ENCODE data around the gene CCNG1.
A peak's percentile ranks its signal among the peaks of the same experiment; 100 is the strongest.

Gene CCNG1

DNA sequence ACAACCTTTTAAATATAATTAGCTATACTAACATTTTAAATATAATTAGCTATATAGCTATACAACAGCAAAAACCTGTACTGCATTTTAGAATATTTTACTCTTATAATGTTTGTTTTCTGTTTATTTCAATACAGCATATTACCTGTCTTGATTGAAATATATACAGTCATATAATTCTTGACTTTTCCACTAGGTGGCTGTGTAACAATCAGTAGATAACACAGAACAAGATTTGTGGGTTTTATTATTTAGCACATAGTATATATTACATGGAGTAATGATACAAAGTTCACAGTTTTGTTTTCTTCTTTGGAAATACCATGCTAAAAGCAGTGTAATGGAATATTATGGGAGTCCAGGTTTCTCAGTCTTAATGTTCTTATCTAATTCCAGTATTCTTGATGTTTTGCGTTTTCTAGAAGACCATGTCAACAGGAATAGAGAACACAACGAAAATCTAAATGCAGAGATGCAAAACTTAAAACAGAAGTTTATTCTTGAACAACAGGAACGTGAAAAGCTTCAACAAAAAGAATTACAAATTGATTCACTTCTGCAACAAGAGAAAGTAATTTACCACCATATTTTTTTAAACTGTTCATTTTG is 36.3 kb downstream of the CCNG1 start:
- Histone ChIP-seq H3K36me3 (ENCODE audit: control insufficient read depth, insufficient read depth, low read length) (no peaks in the 10 kb centered on the region), H3K27me3 (ENCODE audit: control insufficient read depth, insufficient read depth, low read length) (no peaks in the 10 kb centered on the region), H3K27ac (no peak overlapping the region), H3K9ac (no peak overlapping the region), H3K4me3 (ENCODE audit: low read depth, low read length) (no peak overlapping the region), H2AFZ (no peak overlapping the region), H3K9me3 (ENCODE audit: control insufficient read depth, low read length) (no peaks in the 10 kb centered on the region), H3K79me2 (no peaks in the 10 kb centered on the region), H3K4me2 (ENCODE audit: low read length) (no peak overlapping the region), H3K4me1 (no peaks in the 10 kb centered on the region)
- TF ChIP-seq, protein P1, sequence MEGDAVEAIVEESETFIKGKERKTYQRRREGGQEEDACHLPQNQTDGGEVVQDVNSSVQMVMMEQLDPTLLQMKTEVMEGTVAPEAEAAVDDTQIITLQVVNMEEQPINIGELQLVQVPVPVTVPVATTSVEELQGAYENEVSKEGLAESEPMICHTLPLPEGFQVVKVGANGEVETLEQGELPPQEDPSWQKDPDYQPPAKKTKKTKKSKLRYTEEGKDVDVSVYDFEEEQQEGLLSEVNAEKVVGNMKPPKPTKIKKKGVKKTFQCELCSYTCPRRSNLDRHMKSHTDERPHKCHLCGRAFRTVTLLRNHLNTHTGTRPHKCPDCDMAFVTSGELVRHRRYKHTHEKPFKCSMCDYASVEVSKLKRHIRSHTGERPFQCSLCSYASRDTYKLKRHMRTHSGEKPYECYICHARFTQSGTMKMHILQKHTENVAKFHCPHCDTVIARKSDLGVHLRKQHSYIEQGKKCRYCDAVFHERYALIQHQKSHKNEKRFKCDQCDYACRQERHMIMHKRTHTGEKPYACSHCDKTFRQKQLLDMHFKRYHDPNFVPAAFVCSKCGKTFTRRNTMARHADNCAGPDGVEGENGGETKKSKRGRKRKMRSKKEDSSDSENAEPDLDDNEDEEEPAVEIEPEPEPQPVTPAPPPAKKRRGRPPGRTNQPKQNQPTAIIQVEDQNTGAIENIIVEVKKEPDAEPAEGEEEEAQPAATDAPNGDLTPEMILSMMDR (IDR thresholded peaks at IDR 0.05) = peak; percentile 53

DNA sequence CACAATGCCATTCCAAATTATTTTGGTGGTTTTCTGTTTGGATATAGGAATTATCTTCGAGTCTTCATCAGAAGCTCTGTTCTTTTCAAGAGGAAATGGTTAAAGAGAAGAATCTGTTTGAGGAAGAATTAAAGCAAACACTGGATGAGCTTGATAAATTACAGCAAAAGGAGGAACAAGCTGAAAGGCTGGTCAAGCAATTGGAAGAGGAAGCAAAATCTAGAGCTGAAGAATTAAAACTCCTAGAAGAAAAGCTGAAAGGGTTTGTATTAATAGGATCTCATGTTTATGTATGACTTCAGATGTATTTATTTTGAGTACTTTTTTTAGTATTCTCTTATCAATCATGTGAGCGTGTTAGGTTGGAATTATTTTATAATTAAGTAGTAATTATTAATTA is 38.0 kb downstream of the CCNG1 start:
- TF ChIP-seq, protein P1 (IDR thresholded peaks at IDR 0.05) = no peak

GRCh38 chr5:163478126-163478981 is 41.0 kb downstream of the CCNG1 start:
- Histone ChIP-seq H3K36me3 (ENCODE audit: control insufficient read depth, insufficient read depth, low read length) (no peaks in the 10 kb centered on the region), H3K27me3 (ENCODE audit: control insufficient read depth, insufficient read depth, low read length) (no peaks in the 10 kb centered on the region), H3K27ac (no peak overlapping the region), H3K79me2 (no peaks in the 10 kb centered on the region), H3K4me1 (no peaks in the 10 kb centered on the region), H3K9ac (no peak overlapping the region), H3K4me3 (ENCODE audit: low read depth, low read length) (no peak overlapping the region), H3K4me2 (ENCODE audit: low read length) (no peak overlapping the region), H3K9me3 (ENCODE audit: control insufficient read depth, low read length) (no peaks in the 10 kb centered on the region), H2AFZ (no peak overlapping the region)
- TF ChIP-seq, protein P1 (IDR thresholded peaks at IDR 0.05) = no peak

More for the DNA sequence above, 38.0 kb downstream of the CCNG1 start:
- H3K9ac ChIP-seq = no peak overlapping the region
- no peak overlapping the region for H2AFZ ChIP-seq
- H3K4me3 ChIP-seq (ENCODE audit: low read depth, low read length) = no peak overlapping the region
- no peaks in the 10 kb centered on the region for H3K9me3 ChIP-seq (ENCODE audit: control insufficient read depth, low read length)
- H3K27me3 ChIP-seq (ENCODE audit: control insufficient read depth, insufficient read depth, low read length) = no peaks in the 10 kb centered on the region
- H3K4me2 ChIP-seq (ENCODE audit: low read length) = no peak overlapping the region
- H3K36me3 ChIP-seq (ENCODE audit: control insufficient read depth, insufficient read depth, low read length) = no peaks in the 10 kb centered on the region
- no peak overlapping the region for H3K27ac ChIP-seq
- no peaks in the 10 kb centered on the region for H3K79me2 ChIP-seq
- H3K4me1 ChIP-seq = no peaks in the 10 kb centered on the region

GRCh38 chr5:163478982-163479271 is 41.5 kb downstream of the CCNG1 start:
- H3K27ac ChIP-seq = no peak overlapping the region
- H2AFZ ChIP-seq = no peak overlapping the region
- H3K9ac ChIP-seq = no peak overlapping the region
- H3K4me2 ChIP-seq (ENCODE audit: low read length) = no peak overlapping the region
- no peaks in the 10 kb centered on the region for H3K4me1 ChIP-seq
- H3K36me3 ChIP-seq (ENCODE audit: control insufficient read depth, insufficient read depth, low read length) = no peaks in the 10 kb centered on the region
- H3K4me3 ChIP-seq (ENCODE audit: low read depth, low read length) = no peak overlapping the region
- TF ChIP-seq, protein P1 (IDR thresholded peaks at IDR 0.05) = no peak
- H3K79me2 ChIP-seq = no peaks in the 10 kb centered on the region
- no peaks in the 10 kb centered on the region for H3K9me3 ChIP-seq (ENCODE audit: control insufficient read depth, low read length)
- H3K27me3 ChIP-seq (ENCODE audit: control insufficient read depth, insufficient read depth, low read length) = no peaks in the 10 kb centered on the region
